H9 (cell line): Measurements from ENCODE around the gene KRTAP2-1. TPM values are rescaled to one million over a fixed set of nuclear protein-coding genes. Genes with fewer than 3 reads are reported as not detected.

ENCODE experiments used
- DNase-seq: peaks from one replicate; pipeline ENCODE4 v3.0.0-alpha.2; 2017
- H2AFZ ChIP-seq: one replicate; pipeline ENCODE4 v1.6.1; 2013; ENCODE audit warnings: mild to moderate bottlenecking, low read length, control low read depth, moderate library complexity
- H2AK5ac ChIP-seq: 2 replicates; pipeline ENCODE4 v1.6.1; 2013; ENCODE audit warnings: low read length, control low read depth, mixed read lengths; ENCODE audit not compliant: insufficient read length
- H2BK120ac ChIP-seq: one replicate; pipeline ENCODE4 v1.6.1; 2013; ENCODE audit warnings: low read depth, mild to moderate bottlenecking, low read length, control low read depth, inconsistent platforms; ENCODE audit not compliant: poor library complexity, severe bottlenecking
- H2BK12ac ChIP-seq: 2 replicates; pipeline ENCODE4 v1.6.1; 2013; ENCODE audit warnings: low read length, control low read depth, mixed read lengths, low read depth; ENCODE audit not compliant: insufficient read length
- H2BK15ac ChIP-seq: 2 replicates; pipeline ENCODE4 v1.6.1; 2013; ENCODE audit warnings: low read depth, low read length, control low read depth
- H2BK20ac ChIP-seq: one replicate; pipeline ENCODE4 v1.6.1; 2013; ENCODE audit warnings: low read depth, mild to moderate bottlenecking, low read length, control low read depth, inconsistent platforms; ENCODE audit not compliant: poor library complexity, severe bottlenecking
- H2BK5ac ChIP-seq: 2 replicates; pipeline ENCODE4 v1.6.1; 2013; ENCODE audit warnings: low read length, control low read depth, mixed read lengths; ENCODE audit not compliant: insufficient read length
- H3K14ac ChIP-seq: 2 replicates; pipeline ENCODE4 v1.6.1; 2013; ENCODE audit warnings: low read length, control low read depth; ENCODE audit not compliant: insufficient read depth
- H3K18ac ChIP-seq: 2 replicates; pipeline ENCODE4 v1.6.1; 2013; ENCODE audit warnings: low read depth, mild to moderate bottlenecking, mixed read lengths, low read length, control low read depth; ENCODE audit not compliant: insufficient read length
- H3K23ac ChIP-seq: 2 replicates; pipeline ENCODE4 v1.6.1; 2013; ENCODE audit warnings: low read length, control low read depth, mixed read lengths, low read depth; ENCODE audit not compliant: insufficient read length
- H3K23me2 ChIP-seq: 2 replicates; pipeline ENCODE4 v1.6.1; 2013; ENCODE audit warnings: low read depth, mild to moderate bottlenecking, mixed read lengths, low read length, control low read depth; ENCODE audit not compliant: insufficient read length, poor library complexity, severe bottlenecking
- H3K27ac ChIP-seq: 2 replicates; pipeline ENCODE4 v1.5.1; 2013; ENCODE audit warnings: low read length, control low read depth, mixed read lengths, low read depth; ENCODE audit not compliant: insufficient read length
- H3K27me3 ChIP-seq: 2 replicates; pipeline ENCODE4 v1.6.1; 2013; ENCODE audit warnings: low read length, control low read depth, inconsistent platforms; ENCODE audit not compliant: insufficient read depth
- H3K4ac ChIP-seq: 2 replicates; pipeline ENCODE4 v1.6.1; 2013; ENCODE audit warnings: low read depth, mild to moderate bottlenecking, control low read depth, inconsistent platforms, low read length, moderate library complexity
- H3K4me1 ChIP-seq: 2 replicates; pipeline ENCODE4 v1.6.1; 2013; ENCODE audit warnings: low read length, control low read depth, inconsistent platforms; ENCODE audit not compliant: insufficient read depth
- H3K4me2 ChIP-seq: 2 replicates; pipeline ENCODE4 v1.6.1; 2013; ENCODE audit warnings: low read length, control low read depth, mixed read lengths; ENCODE audit not compliant: insufficient read length, insufficient read depth
- H3K56ac ChIP-seq: 2 replicates; pipeline ENCODE4 v1.6.1; 2013; ENCODE audit warnings: low read depth, mild to moderate bottlenecking, mixed read lengths, low read length, control low read depth; ENCODE audit not compliant: insufficient read length
- H3K79me1 ChIP-seq: 2 replicates; pipeline ENCODE4 v1.6.1; 2013; ENCODE audit warnings: low read depth, mild to moderate bottlenecking, moderate library complexity, low read length, control low read depth, inconsistent platforms; ENCODE audit not compliant: insufficient read depth, poor library complexity, severe bottlenecking
- H3K79me2 ChIP-seq: 2 replicates; pipeline ENCODE4 v1.6.1; 2013; ENCODE audit warnings: low read length, control low read depth, inconsistent platforms; ENCODE audit not compliant: insufficient read depth
- H3K9ac ChIP-seq: 2 replicates; pipeline ENCODE4 v1.6.1; 2013; ENCODE audit warnings: low read length, control low read depth, mixed read lengths; ENCODE audit not compliant: insufficient read length; ENCODE audit errors: extremely low read depth
- H3K9me3 ChIP-seq: one replicate; pipeline ENCODE4 v1.6.1; 2013; ENCODE audit warnings: low read depth, low read length, inconsistent platforms; ENCODE audit not compliant: control insufficient read depth
- H3T11ph ChIP-seq: one replicate; pipeline ENCODE4 v1.6.1; 2013; ENCODE audit warnings: mild to moderate bottlenecking, low read length, control low read depth, inconsistent platforms
- H4K20me1 ChIP-seq: one replicate; pipeline ENCODE4 v1.6.1; 2013; ENCODE audit not compliant: control insufficient read depth, insufficient read length, insufficient read depth
- H4K5ac ChIP-seq: 2 replicates; pipeline ENCODE4 v1.6.1; 2013; ENCODE audit warnings: low read depth, mild to moderate bottlenecking, mixed read lengths, low read length, control low read depth; ENCODE audit not compliant: insufficient read length
- H4K8ac ChIP-seq: replicated peaks from 2 replicates; pipeline ENCODE4 v1.6.1; 2013; ENCODE audit warnings: low read length, control low read depth, mixed read lengths, low read depth; ENCODE audit not compliant: insufficient read length
- H4K91ac ChIP-seq: 2 replicates; pipeline ENCODE4 v1.6.1; 2013; ENCODE audit warnings: low read depth, mild to moderate bottlenecking, moderate library complexity, mixed read lengths, low read length, control low read depth; ENCODE audit not compliant: insufficient read length
- H3K27ac Mint-ChIP-seq, 3 experiments: 2 replicates in 2 of 3; 3 replicates in 1 of 3; pipeline ENCODE4 v1.8.0; 2020 to 2021; ENCODE audit warnings: mixed read lengths in 3 of 3, mild to moderate bottlenecking in 1 of 3, moderate library complexity in 1 of 3
- H3K27me3 Mint-ChIP-seq: 2 replicates; pipeline ENCODE4 v1.8.0; 2021; ENCODE audit warnings: low read depth, mild to moderate bottlenecking, moderate library complexity, mixed read lengths
- H3K36me3 Mint-ChIP-seq, 3 experiments: 2 replicates in 2 of 3; 3 replicates in 1 of 3; pipeline ENCODE4 v1.8.0; 2020 to 2021; ENCODE audit warnings: low read depth in 3 of 3, mixed read lengths in 3 of 3; ENCODE audit not compliant: insufficient read depth in 1 of 3
- H3K4me1 Mint-ChIP-seq, 2 experiments: 2 replicates each; pipeline ENCODE4 v1.8.0; 2020; ENCODE audit warnings: mixed read lengths in 2 of 2
- H3K4me3 Mint-ChIP-seq, 2 experiments: 2 replicates in 1 of 2; 3 replicates in 1 of 2; pipeline ENCODE4 v1.8.0; 2020 to 2021; ENCODE audit warnings: mild to moderate bottlenecking in 2 of 2, mixed read lengths in 2 of 2, moderate library complexity in 1 of 2
- H3K9me3 Mint-ChIP-seq, 2 experiments: 2 replicates in 1 of 2; 3 replicates in 1 of 2; pipeline ENCODE4 v1.8.0; 2020; ENCODE audit warnings: mild to moderate bottlenecking in 2 of 2, mixed read lengths in 2 of 2, moderate library complexity in 1 of 2
- CTCF ChIP-seq: fragments of 200-600 bp; sonication (generic); conservative IDR thresholded peaks from 3 replicates; pipeline ENCODE4 v1.8.0; 2021; ENCODE audit warnings: antibody characterized with exemption, mild to moderate bottlenecking
- total RNA-seq: library from RNA; stranded (reverse); gene quantifications from 2 replicates; pipeline ENCODE4 v1.2.1, GENCODE V29; 2021

KRTAP2-1 gene
- total RNA-seq, 1 experiment from 2014 or later = not detected

GRCh38 chr17:41067281-41067680, 20.2 kb upstream of the KRTAP2-1 start:
- Mint-ChIP-seq H3K27ac (no peak overlapping the region), H3K9me3 (no peaks in the 10 kb centered on the region), H3K27me3 (no peaks in the 10 kb centered on the region), H3K4me3 (no peak overlapping the region), H3K36me3 (no peaks in the 10 kb centered on the region), H3K4me1 (0 out of 4 replicates have a peak, but pooled peaks cover 0 to 5% of the 10 kb centered on the region in 2 experiments)
- Histone ChIP-seq H4K5ac (no peak overlapping the region), H2BK15ac (no peak overlapping the region), H4K91ac (no peak overlapping the region), H3K4me1 (no peaks in the 10 kb centered on the region), H3K14ac (no peak overlapping the region), H2BK5ac (no peak overlapping the region), H3K27me3 (no peaks in the 10 kb centered on the region), H3T11ph (no peak overlapping the region), H3K9me3 (no peaks in the 10 kb centered on the region), H2AK5ac (no peak overlapping the region), H3K79me2 (no peaks in the 10 kb centered on the region), H3K23me2 (no peaks in the 10 kb centered on the region), H3K79me1 (no peaks in the 10 kb centered on the region), H2BK20ac (no peak overlapping the region), H3K18ac (no peak overlapping the region), H3K4ac (no peak overlapping the region), H4K20me1 (no peaks in the 10 kb centered on the region), H3K27ac (no peak overlapping the region), H3K9ac (no peak overlapping the region), H2AFZ (no peak overlapping the region), H2BK120ac (no peak overlapping the region), H3K23ac (no peak overlapping the region), H2BK12ac (no peak overlapping the region), H3K4me2 (no peak overlapping the region), H4K8ac (no peak overlapping the region), H3K56ac (no peak overlapping the region)
- no peak for DNase-seq
- no peak for TF ChIP-seq CTCF
